Stimulated activated CD4-positive, alpha-beta T cell treated with anti-CD3 and anti-CD28 coated beads, Interleukin-4, amount 100 ng/mL, for 48 hours (primary cell): ENCODE results near the gene SMLR1.

Experiments
- DNase-seq, 2 donors: peaks; one replicate each; pipeline ENCODE4 v3.0.0-alpha.2; 2020; ENCODE audit warnings: low read depth in 2 of 2

The SMLR1 gene

GRCh38 chr6:130852844-130853554 lies 25.8 kb downstream of the SMLR1 start:
- no peak for DNase-seq

GRCh38 chr6:130853555-130854183 lies 26.5 kb downstream of the SMLR1 start:
- no peak for DNase-seq

DNA sequence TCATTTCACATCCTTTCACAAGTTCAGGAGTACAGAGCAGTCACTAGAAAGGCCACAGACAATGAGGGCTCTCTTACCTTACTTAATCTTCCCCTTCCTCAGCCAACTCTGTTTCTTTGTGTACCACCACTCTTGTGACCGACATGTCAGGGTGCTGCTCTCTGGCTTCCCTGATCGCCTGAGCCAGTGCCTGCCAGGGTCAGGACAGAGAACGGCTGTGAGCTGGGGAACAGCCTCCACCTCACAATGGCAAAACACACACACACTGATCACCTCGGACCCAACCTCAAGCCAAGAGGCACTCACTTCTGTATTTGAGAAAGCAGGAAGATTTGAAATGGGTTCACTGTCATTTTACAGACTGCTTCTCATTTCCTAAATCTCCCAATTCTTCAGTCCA lies 30.8 kb downstream of the SMLR1 start:
- DNase-seq: no peak

GRCh38 chr6:130858498-130859160 lies 31.4 kb downstream of the SMLR1 start:
- no peak for DNase-seq

GRCh38 chr6:130859161-130859867 lies 32.1 kb downstream of the SMLR1 start:
- DNase-seq: no peak

- DNase-seq: no peak
Measured at GRCh38 chr6:130862370-130862769, 35.2 kb downstream of the SMLR1 start.

- no peak for DNase-seq
Measured at GRCh38 chr6:130863415-130864230, 36.4 kb downstream of the SMLR1 start.

- no peak for DNase-seq
Measured at GRCh38 chr6:130864344-130864743, 37.1 kb downstream of the SMLR1 start.

DNA sequence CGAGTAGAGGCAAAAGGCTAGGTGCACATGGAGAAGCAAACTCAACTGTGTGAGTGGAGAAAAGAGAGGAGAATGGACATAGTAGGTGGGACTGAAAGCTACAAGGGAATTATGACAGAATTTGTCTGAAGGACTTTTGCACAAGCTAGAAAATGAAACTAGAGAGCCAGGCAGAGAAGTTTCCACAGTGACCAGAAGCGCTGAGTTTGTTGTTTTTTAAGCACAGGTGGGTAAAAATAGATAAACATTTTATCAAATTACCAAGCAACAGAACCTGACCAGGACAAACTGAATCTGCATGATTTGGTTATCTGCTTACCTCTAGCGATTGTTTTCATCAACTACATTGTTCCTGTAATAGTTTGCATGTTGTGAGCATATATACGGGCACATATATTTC lies 38.6 kb downstream of the SMLR1 start:
- DNase-seq: no peak

DNA sequence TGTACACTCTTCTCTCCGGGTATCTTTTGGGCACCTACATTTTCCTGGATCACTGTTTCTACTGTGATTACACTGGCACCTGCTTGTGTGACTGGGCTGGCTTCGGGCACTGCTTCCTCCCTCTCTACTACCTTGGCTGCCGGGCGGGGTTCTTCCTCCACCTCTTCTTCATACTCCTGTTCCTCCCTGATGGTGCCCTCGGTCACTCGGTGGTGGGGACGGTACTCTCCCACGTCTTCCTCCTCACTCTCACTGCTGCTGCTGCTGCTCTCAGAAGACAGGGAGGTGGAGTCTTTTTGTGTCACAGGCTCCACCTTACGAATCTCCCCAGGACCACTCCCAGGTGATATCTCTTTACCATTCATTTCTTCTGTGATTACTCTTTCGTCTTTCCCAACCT lies 42.5 kb downstream of the SMLR1 start:
- no peak for DNase-seq

GRCh38 chr6:130870179-130870880 lies 43.1 kb downstream of the SMLR1 start:
- no peak for DNase-seq

DNA sequence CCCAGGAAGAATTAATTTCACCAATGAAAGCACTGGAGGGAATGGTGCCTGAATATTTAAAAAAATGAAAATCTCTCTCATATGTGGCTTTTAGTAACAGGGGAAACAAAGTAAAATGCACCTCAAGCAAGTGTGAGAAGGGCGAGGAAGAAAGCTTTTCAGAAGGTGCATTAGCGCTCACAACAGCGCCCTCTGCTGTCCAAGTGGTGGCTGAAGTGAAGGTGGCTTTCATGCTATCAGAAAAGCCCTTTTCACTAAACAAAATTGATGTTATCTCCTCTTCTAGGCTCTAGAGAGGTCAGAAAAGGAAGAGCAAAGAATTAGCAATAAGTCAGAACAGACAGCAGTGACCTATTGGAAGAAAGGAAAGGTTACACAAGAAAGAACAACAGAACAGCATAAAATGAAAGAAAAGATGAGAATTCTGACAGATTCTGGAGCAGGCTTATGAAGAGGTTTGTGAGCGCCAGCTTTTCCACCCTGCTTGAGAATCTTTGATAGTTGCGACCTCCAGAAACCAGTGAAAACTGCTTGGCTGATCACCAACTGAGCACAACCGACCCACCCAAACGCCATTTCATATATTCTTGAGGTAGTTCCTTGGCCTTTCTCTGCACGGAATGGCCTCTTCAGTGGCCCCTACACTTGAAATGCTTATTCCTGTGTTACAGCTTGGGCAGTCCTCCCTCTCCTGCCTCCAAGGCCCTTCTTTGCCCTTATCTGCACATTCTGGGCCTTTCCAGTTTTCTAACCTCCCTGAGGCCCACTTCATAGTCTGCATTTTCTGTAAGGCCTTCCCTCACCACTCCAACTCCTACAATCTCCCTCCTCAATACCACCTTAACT lies 45.3 kb downstream of the SMLR1 start:
- DNase-seq: peak; percentile 45 to 74

GRCh38 chr6:130873746-130874145 lies 46.5 kb downstream of the SMLR1 start:
- DNase-seq: no peak

DNA sequence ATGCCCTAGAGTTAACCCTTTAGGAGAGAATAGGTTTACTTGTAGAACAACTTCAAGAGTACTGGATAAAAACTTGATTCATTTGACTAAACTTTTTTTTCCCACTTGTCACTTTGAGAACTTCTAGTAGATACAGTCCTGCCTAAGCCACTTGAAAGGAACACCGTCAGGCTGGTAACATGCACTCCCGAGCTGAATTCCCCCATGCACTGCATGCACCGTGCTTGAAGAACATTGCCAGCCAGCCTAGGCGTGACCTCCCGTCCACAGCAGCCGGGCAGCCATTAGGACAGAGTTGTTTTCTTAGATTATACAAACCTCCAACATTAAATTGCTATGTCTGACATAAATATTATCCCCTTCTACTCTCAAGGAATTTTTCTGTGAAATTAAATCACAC lies 52.6 kb downstream of the SMLR1 start:
- DNase-seq: no peak

DNA sequence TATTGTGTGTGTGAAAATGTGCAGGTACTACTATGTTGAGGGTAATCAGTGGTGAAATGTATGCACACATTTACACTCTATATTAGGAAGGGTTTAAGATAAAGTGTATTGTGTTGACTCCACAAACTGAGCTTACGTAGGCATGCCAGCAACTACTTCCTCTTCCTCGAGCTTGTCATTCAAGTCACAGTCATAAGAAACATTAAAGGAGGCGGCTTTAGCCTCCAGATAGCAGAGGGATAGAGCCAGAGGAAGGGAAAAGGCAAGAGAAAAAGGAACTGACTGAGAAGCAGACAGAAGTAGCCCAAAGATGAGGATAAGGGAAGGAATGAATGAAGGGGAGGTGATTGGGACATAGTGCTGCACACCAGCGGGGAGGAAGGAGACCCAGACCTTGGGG lies 55.2 kb downstream of the SMLR1 start:
- DNase-seq: no peak

DNA sequence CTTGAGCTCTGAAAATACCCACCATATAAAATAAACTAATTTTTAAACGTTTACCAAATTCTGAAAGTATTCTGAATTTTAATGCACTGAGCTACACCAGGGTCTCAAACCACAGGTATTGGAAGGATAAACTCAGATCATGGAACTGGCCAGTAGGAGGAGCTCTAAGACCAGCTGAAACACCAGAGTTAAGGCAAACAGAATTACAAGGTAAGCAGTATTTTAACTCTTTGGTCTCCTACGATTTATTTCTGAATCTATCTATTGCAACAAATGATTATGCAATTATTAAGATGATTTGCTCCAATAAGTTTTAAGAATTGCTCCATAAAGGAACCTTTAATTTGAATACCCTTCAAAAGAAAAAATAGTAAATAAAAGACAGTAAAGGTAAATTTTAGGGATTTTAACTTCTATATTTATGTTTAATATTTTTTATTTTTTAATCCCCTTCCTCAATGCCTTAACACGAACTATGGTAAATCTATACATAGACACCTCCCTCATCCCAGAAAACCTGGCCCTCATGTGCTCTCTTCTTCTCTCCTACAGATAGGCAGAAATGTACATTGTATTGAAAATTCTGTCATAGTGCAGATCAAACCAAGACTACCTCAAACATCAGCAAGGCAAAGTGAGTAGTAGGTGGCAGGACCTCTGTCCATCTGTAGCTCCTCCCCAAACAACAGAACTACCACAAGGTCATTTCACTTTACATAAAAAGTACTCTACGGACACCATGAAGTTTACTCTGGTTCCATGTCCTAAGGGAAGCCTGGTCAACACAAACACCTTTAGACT lies 58.4 kb downstream of the SMLR1 start:
- peak; percentile 44 to 58 for DNase-seq
